ENCODE results near the gene TULP1. TPM values are rescaled to one million over a fixed set of nuclear protein-coding genes. Genes with fewer than 3 reads are reported as not detected.
A peak's percentile ranks its signal among the peaks of the same experiment; 100 is the strongest.

TULP1 gene
- total RNA-seq, 1 experiment from 2014 or later: not detected

DNA sequence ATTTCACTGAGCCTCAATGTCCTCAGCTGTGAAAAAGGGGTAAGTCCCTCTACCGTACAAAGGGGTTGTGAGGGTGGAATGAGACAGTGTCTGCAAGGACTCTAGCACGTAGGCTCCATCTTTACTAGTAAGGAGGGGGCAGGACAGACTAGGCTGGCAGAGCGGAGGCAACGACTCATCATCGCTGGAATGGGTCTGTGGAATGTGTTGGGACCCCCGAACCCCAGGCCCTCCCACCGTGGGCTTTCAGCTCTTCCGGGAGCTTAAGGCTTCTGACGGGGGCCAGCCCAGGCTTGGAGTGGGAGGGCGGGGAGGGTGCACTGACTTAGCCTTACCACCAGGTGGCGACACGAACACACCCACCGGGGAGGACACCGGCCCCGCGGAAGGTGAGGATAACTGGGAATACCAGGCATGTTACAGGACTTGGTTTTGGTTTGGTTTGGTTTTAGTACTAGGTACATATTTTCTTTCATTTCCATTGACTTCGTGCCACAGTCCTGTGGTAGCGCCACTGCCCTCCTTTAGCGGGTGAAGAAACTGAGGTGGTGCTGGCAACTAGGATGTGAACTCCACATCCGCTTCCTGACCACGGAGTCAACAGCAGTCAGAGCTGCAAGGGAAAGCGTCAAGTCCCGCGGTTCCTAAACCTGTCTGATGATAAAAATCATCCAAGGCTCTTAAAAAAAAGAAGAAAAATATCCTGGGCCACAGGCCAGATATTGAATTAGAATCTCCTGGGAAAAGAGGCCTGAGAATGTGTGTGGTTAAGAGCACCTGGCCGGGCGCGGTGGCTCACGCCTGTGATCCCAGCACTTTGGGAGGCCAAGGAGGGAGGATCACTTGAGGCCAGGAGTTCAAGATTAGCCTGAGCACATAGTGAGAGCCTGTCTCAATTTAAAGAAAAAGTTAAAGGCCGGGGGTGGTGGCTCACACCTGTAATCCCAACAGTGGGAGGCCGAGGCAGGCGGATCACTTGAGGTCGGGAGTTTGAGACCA is 10.3 kb upstream of the TULP1 start:
- Histone ChIP-seq H3K56ac (ENCODE audit: insufficient read length, low read depth, low read length) (no peak overlapping the region), H3K9me3 (ENCODE audit: control insufficient read depth, low read depth, low read length) (no peaks in the 10 kb centered on the region), H2BK5ac (ENCODE audit: insufficient read length, low read length) (no peak overlapping the region), H3T11ph (ENCODE audit: low read length) (no peak overlapping the region), H2BK120ac (ENCODE audit: low read depth, low read length, poor library complexity, severe bottlenecking) (no peak overlapping the region), H4K91ac (ENCODE audit: insufficient read length, low read depth, low read length) (no peak overlapping the region), H4K5ac (ENCODE audit: insufficient read length, low read depth, low read length) (no peak overlapping the region), H2BK15ac (ENCODE audit: low read depth, low read length) (no peak overlapping the region), H3K14ac (ENCODE audit: insufficient read depth, low read length) (no peak overlapping the region), H2BK12ac (ENCODE audit: insufficient read length, low read depth, low read length) (no peak overlapping the region), H3K9ac (ENCODE audit: extremely low read depth, insufficient read length, low read length) (no peak overlapping the region), H2AFZ (ENCODE audit: low read length) (peak overlapping the region; percentile 14), H3K27ac (ENCODE audit: insufficient read length, low read depth, low read length) (no peak overlapping the region), H3K4me2 (ENCODE audit: insufficient read depth, insufficient read length, low read length) (peak overlapping the region; percentile 20), H3K79me2 (ENCODE audit: insufficient read depth, low read length) (no peaks in the 10 kb centered on the region), H3K23me2 (ENCODE audit: insufficient read length, low read depth, low read length, poor library complexity, severe bottlenecking) (no peaks in the 10 kb centered on the region), H4K20me1 (ENCODE audit: control insufficient read depth, insufficient read depth, insufficient read length) (no peaks in the 10 kb centered on the region), H3K4me1 (ENCODE audit: insufficient read depth, low read length) (no peaks in the 10 kb centered on the region), H3K4ac (ENCODE audit: low read depth, low read length) (no peak overlapping the region), H3K18ac (ENCODE audit: insufficient read length, low read depth, low read length) (no peak overlapping the region), H3K27me3 (ENCODE audit: insufficient read depth, low read length) (no peaks in the 10 kb centered on the region), H3K79me1 (ENCODE audit: insufficient read depth, low read depth, low read length, poor library complexity, severe bottlenecking) (no peaks in the 10 kb centered on the region), H3K23ac (ENCODE audit: insufficient read length, low read depth, low read length) (no peak overlapping the region), H2BK20ac (ENCODE audit: low read depth, low read length, poor library complexity, severe bottlenecking) (no peak overlapping the region), H2AK5ac (ENCODE audit: insufficient read length, low read length) (no peak overlapping the region), H4K8ac (replicated peaks; ENCODE audit: insufficient read length, low read depth, low read length) (no peak overlapping the region)
- peak overlapping the region in 1 of 2 experiments; percentile 31; a peak in 1 of 5 replicates for H3K4me3 Mint-ChIP-seq
- no CpG with 5 or more reads among the region's 32 CpGs for WGBS (ENCODE audit: extremely low coverage, insufficient read length, low lambda C conversion rate)
- peaks cover 15 to 17% of the 10 kb centered on the region in 2 experiments for H3K4me1 Mint-ChIP-seq
- H3K9me3 Mint-ChIP-seq: peaks cover 0 to 2% of the 10 kb centered on the region in 2 experiments; a peak in 2 of 5 replicates
- DNase-seq: peak; percentile 84
- TF ChIP-seq, protein P1, sequence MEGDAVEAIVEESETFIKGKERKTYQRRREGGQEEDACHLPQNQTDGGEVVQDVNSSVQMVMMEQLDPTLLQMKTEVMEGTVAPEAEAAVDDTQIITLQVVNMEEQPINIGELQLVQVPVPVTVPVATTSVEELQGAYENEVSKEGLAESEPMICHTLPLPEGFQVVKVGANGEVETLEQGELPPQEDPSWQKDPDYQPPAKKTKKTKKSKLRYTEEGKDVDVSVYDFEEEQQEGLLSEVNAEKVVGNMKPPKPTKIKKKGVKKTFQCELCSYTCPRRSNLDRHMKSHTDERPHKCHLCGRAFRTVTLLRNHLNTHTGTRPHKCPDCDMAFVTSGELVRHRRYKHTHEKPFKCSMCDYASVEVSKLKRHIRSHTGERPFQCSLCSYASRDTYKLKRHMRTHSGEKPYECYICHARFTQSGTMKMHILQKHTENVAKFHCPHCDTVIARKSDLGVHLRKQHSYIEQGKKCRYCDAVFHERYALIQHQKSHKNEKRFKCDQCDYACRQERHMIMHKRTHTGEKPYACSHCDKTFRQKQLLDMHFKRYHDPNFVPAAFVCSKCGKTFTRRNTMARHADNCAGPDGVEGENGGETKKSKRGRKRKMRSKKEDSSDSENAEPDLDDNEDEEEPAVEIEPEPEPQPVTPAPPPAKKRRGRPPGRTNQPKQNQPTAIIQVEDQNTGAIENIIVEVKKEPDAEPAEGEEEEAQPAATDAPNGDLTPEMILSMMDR (conservative IDR thresholded peaks at IDR 0.05): peak; percentile 99
- no peaks in the 10 kb centered on the region; a peak in 1 of 7 replicates for H3K36me3 Mint-ChIP-seq (ENCODE audit: insufficient read depth in 1 of 3, low read depth in 3 of 3)
- peaks cover 6% of the 10 kb centered on the region for H3K27me3 Mint-ChIP-seq (ENCODE audit: low read depth)
- peak overlapping the region in 1 of 3 experiments; percentile 46; a peak in 1 of 7 replicates for H3K27ac Mint-ChIP-seq
